ENCODE measurements around the gene FBXO42. TPM values are rescaled to one million over a fixed set of nuclear protein-coding genes. Genes with fewer than 3 reads are reported as not detected.

The FBXO42 gene
- total RNA-seq, 6 donors from 2014 or later = 20.8 to 41.9 (median 24.0) TPM

DNA sequence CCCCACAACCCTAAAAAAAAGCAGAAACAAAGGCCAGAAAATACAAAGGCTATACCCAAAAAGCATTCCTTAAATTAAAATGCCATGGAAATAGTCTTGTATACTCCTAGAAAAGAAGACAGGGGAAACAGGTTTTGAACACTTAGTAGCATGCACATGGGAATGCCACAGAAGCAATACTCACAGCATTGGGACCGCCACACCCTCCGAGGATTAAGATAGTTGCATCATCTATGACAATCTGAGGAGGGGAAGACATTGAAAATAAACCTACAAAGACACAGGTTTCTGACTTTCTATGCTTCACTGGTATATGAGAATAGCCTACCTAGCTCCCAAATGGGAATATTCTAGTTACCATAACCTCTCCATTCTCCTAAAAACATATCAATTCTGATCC lies 99.4 kb downstream of the FBXO42 start:
- ATAC-seq (ENCODE audit: low FRiP score in 2 of 2) (no peak), DNase-seq (no peak)
- TF ChIP-seq EP300 (IDR thresholded peaks at IDR 0.05) (no peak), CTCF (IDR thresholded peaks at IDR 0.05) (no peak), POLR2A (IDR thresholded peaks at IDR 0.05) (no peak), POLR2AphosphoS5 (IDR thresholded peaks at IDR 0.05) (no peak)
- 85 to 88% methylated on average over 2 of the region's 2 CpGs for WGBS, 2 donors
- Histone ChIP-seq H3K27ac (no peak overlapping the region), H3K4me3 (no peak overlapping the region), H3K36me3 (peaks cover 7 to 63% (median 40%) of the 10 kb centered on the region in 4 donors), H3K4me1 (peaks cover 22 to 31% (median 27%) of the 10 kb centered on the region in 4 donors), H3K9me3 (no peaks in the 10 kb centered on the region), H3K27me3 (no peaks in the 10 kb centered on the region)

GRCh38 chr1:16251381-16251780 lies 100.9 kb downstream of the FBXO42 start:
- peaks cover 7 to 67% (median 40%) of the 10 kb centered on the region in 4 donors for H3K36me3 ChIP-seq
- H3K27me3 ChIP-seq = no peaks in the 10 kb centered on the region
- peak overlapping the region in 2 of 4 donors; percentile 68 to 74 for H3K27ac ChIP-seq
- 92 to 95% methylated on average over 8 to 10 of the region's 10 CpGs for WGBS, 2 donors
- H3K4me3 ChIP-seq = no peak overlapping the region
- no peak for DNase-seq
- no peaks in the 10 kb centered on the region for H3K9me3 ChIP-seq
- H3K4me1 ChIP-seq = peaks cover 27 to 33% (median 30%) of the 10 kb centered on the region in 4 donors
- no peak for TF ChIP-seq CTCF (IDR thresholded peaks at IDR 0.05)
- no peak for TF ChIP-seq POLR2AphosphoS5 (IDR thresholded peaks at IDR 0.05)
- no peak for TF ChIP-seq EP300 (IDR thresholded peaks at IDR 0.05)
- no peak for TF ChIP-seq POLR2A (IDR thresholded peaks at IDR 0.05)
- ATAC-seq (ENCODE audit: low FRiP score in 2 of 2) = no peak

DNA sequence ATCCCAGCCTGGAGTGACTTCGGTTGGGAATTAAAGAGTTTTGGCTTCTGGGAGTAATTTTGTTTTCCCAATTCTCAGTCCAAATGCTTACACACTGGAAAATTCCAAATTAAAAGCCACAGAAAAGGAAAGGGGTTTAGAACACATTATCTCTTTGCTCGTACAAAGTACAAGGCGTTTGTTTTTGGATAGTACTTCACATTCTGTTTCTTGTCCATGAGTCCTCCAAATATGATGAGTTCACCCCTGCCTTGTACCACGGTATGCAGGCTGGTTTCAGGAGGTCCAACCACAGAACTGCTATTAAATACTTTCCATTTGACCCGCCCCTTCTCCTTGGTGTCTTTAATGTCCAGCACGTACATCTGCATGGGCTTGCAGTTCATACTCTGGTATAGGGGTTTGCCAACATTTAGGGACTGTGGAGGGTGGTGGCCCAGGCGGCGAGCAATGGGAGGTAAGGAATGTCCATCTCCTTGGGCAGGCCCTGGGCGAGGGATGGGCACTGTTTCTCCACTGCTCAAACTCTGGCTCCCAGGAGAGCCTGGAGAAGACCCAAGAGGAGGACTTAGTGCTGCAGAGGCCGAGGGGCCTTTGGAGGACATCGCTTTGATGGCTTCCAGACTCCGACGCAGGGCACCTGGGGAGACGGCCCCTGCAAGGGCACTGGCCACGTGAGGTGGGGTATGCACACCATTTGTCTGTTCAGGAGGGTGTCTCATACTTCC lies 101.6 kb downstream of the FBXO42 start:
- peak in 1 of 2 donors; percentile 67 for ATAC-seq (ENCODE audit: low FRiP score in 2 of 2)
- no peak overlapping the region for H3K4me3 ChIP-seq
- peaks cover 7 to 60% (median 40%) of the 10 kb centered on the region in 4 donors for H3K36me3 ChIP-seq
- H3K4me1 ChIP-seq = peaks cover 27 to 33% (median 30%) of the 10 kb centered on the region in 4 donors
- peak overlapping the region; percentile 52 to 74 (median 71) for H3K27ac ChIP-seq
- DNase-seq = no peak
- no peaks in the 10 kb centered on the region for H3K9me3 ChIP-seq
- no peaks in the 10 kb centered on the region for H3K27me3 ChIP-seq
- WGBS, 2 donors = 68 to 84% methylated on average over 6 to 15 of the region's 15 CpGs
- TF ChIP-seq POLR2A (IDR thresholded peaks at IDR 0.05) = no peak
- no peak for TF ChIP-seq CTCF (IDR thresholded peaks at IDR 0.05)
- TF ChIP-seq POLR2AphosphoS5 (IDR thresholded peaks at IDR 0.05) = no peak
- no peak for TF ChIP-seq EP300 (IDR thresholded peaks at IDR 0.05)

GRCh38 chr1:16249596-16250241 lies 102.6 kb downstream of the FBXO42 start:
- DNase-seq = peak in 1 of 2 donors; percentile 50
- H3K4me3 ChIP-seq = no peak overlapping the region
- WGBS, 2 donors = 22 to 37% methylated on average over 3 of the region's 3 CpGs
- H3K36me3 ChIP-seq = peaks cover 3 to 50% (median 30%) of the 10 kb centered on the region in 4 donors
- no peaks in the 10 kb centered on the region for H3K9me3 ChIP-seq
- peak; percentile 38 to 79 for ATAC-seq (ENCODE audit: low FRiP score in 2 of 2)
- no peaks in the 10 kb centered on the region for H3K27me3 ChIP-seq
- H3K27ac ChIP-seq = peak overlapping the region; percentile 52 to 80 (median 71)
- H3K4me1 ChIP-seq = peaks cover 27 to 35% (median 30%) of the 10 kb centered on the region in 4 donors
- TF ChIP-seq EP300 (IDR thresholded peaks at IDR 0.05) = no peak
- TF ChIP-seq POLR2AphosphoS5 (IDR thresholded peaks at IDR 0.05) = peak; percentile 17 to 35
- TF ChIP-seq POLR2A (IDR thresholded peaks at IDR 0.05) = no peak
- no peak for TF ChIP-seq CTCF (IDR thresholded peaks at IDR 0.05)

Measured in upper lobe of left lung (tissue), 6 donors.